ENCODE results near the gene SBF2. TPM values are rescaled to one million over a fixed set of nuclear protein-coding genes. Genes with fewer than 3 reads are reported as not detected.

Gene SBF2
- total RNA-seq, 2 donors from 2014 or later: 22.8 to 23.9 TPM

- no peak overlapping the region for H3K27ac ChIP-seq
- DNase-seq (ENCODE audit: low spot score): no peak
Observed at GRCh38 chr11:9814108-9814507, 479.9 kb downstream of the SBF2 start.

GRCh38 chr11:9808943-9809342 is 485.1 kb downstream of the SBF2 start:
- Histone ChIP-seq H3K36me3 (peaks cover 45% of the 10 kb centered on the region), H3K27me3 (no peaks in the 10 kb centered on the region), H3K4me1 (peaks cover 0 to 9% of the 10 kb centered on the region in 2 donors), H3K27ac (no peak overlapping the region), H3K4me3 (no peak overlapping the region), H3K9me3 (no peaks in the 10 kb centered on the region)
- no peak for TF ChIP-seq CTCF (IDR thresholded peaks at IDR 0.05)
- no peak for DNase-seq (ENCODE audit: low spot score)

More at GRCh38 chr11:9814108-9814507, 479.9 kb downstream of the SBF2 start:
- Histone ChIP-seq H3K9me3 (no peaks in the 10 kb centered on the region), H3K4me1 (no peaks in the 10 kb centered on the region), H3K27me3 (no peaks in the 10 kb centered on the region), H3K36me3 (peaks cover 24% of the 10 kb centered on the region), H3K4me3 (no peak overlapping the region)
- no peak for TF ChIP-seq CTCF (IDR thresholded peaks at IDR 0.05)

GRCh38 chr11:9806946-9807687 is 486.9 kb downstream of the SBF2 start:
- no peak overlapping the region for H3K27ac ChIP-seq
- DNase-seq (ENCODE audit: low spot score): no peak
- H3K27me3 ChIP-seq: no peaks in the 10 kb centered on the region
- peaks cover 0 to 23% of the 10 kb centered on the region in 2 donors for H3K4me1 ChIP-seq
- H3K9me3 ChIP-seq: no peaks in the 10 kb centered on the region
- peaks cover 34% of the 10 kb centered on the region for H3K36me3 ChIP-seq
- no peak overlapping the region for H3K4me3 ChIP-seq
- TF ChIP-seq CTCF (IDR thresholded peaks at IDR 0.05): no peak

GRCh38 chr11:9804419-9804902 is 489.6 kb downstream of the SBF2 start:
- TF ChIP-seq CTCF (IDR thresholded peaks at IDR 0.05): no peak
- Histone ChIP-seq H3K27ac (peak overlapping the region in 1 of 2 donors; percentile 38), H3K4me3 (no peak overlapping the region), H3K9me3 (no peaks in the 10 kb centered on the region), H3K4me1 (peaks cover 0 to 29% of the 10 kb centered on the region in 2 donors), H3K36me3 (peaks cover 21% of the 10 kb centered on the region), H3K27me3 (no peaks in the 10 kb centered on the region)
- DNase-seq (ENCODE audit: low spot score): no peak

GRCh38 chr11:9803685-9804418 is 490.2 kb downstream of the SBF2 start:
- Histone ChIP-seq H3K4me3 (no peak overlapping the region), H3K9me3 (no peaks in the 10 kb centered on the region), H3K36me3 (peaks cover 20% of the 10 kb centered on the region), H3K27ac (peak overlapping the region; percentile 38 to 69), H3K4me1 (peaks cover 0 to 29% of the 10 kb centered on the region in 2 donors), H3K27me3 (no peaks in the 10 kb centered on the region)
- no peak for DNase-seq (ENCODE audit: low spot score)
- TF ChIP-seq CTCF (IDR thresholded peaks at IDR 0.05): no peak
